Measurements from ENCODE around the gene FBXO30.

Gene FBXO30

GRCh38 chr6:145814501-145815308, at the start of gene FBXO30 (continued):
- TF ChIP-seq ZBTB49 (tag by site-specific recombination; IDR thresholded peaks at IDR 0.05; ENCODE audit: low read depth) (no peak), ZSCAN30 (tag by site-specific recombination; IDR thresholded peaks at IDR 0.05) (peak; percentile 17; the same call in 1 of the 2 replicates), ZNF132 (tag by site-specific recombination; IDR thresholded peaks at IDR 0.05; ENCODE audit: borderline replicate concordance) (no peak), ZNF155 (tag by site-specific recombination; IDR thresholded peaks at IDR 0.05) (no peak), ZSCAN5A (tag by site-specific recombination; IDR thresholded peaks at IDR 0.05) (no peak), ZBTB48 (tag by site-specific recombination; IDR thresholded peaks at IDR 0.05) (peak; percentile 98), ZNF341 (tag by site-specific recombination; IDR thresholded peaks at IDR 0.05; ENCODE audit: low read depth) (no peak), ZSCAN23 (tag by site-specific recombination; IDR thresholded peaks at IDR 0.05) (no peak), ZNF785 (tag by site-specific recombination; IDR thresholded peaks at IDR 0.05) (no peak), KLF10 (tag by site-specific recombination; IDR thresholded peaks at IDR 0.05) (peak; percentile 67; the same call in 1 of the 2 replicates), ZNF530 (tag by site-specific recombination; IDR thresholded peaks at IDR 0.05; ENCODE audit: low read depth) (no peak), HIC1 (tag by site-specific recombination; IDR thresholded peaks at IDR 0.05) (no peak), ZNF654 (tag by site-specific recombination; IDR thresholded peaks at IDR 0.05; ENCODE audit: low read depth) (no peak), ZSCAN18 (tag by site-specific recombination; IDR thresholded peaks at IDR 0.05) (no peak), ZFP69B (tag by site-specific recombination; IDR thresholded peaks at IDR 0.05) (no peak), ZNF10 (tag by site-specific recombination; IDR thresholded peaks at IDR 0.05) (0 out of 2 replicates have a peak, but pooled peaks have one; percentile 8), OSR2 (tag by site-specific recombination; IDR thresholded peaks at IDR 0.05) (no peak), ZNF624 (tag by site-specific recombination; IDR thresholded peaks at IDR 0.05) (no peak), SP2 (tag by site-specific recombination; IDR thresholded peaks at IDR 0.05) (peak; percentile 73), ZNF211 (tag by site-specific recombination; IDR thresholded peaks at IDR 0.05; ENCODE audit: low read depth) (no peak), ZNF148 (tag by site-specific recombination; IDR thresholded peaks at IDR 0.05; ENCODE audit: borderline replicate concordance) (no peak), ZNF571 (tag by site-specific recombination; IDR thresholded peaks at IDR 0.05) (no peak), ZNF138 (tag by site-specific recombination; IDR thresholded peaks at IDR 0.05; ENCODE audit: borderline replicate concordance) (no peak), ZNF623 (tag by site-specific recombination; IDR thresholded peaks at IDR 0.05) (no peak), ZNF121 (tag by site-specific recombination; IDR thresholded peaks at IDR 0.05) (peak; percentile 99), ZNF548 (tag by site-specific recombination; IDR thresholded peaks at IDR 0.05) (no peak), ZNF514 (tag by site-specific recombination; IDR thresholded peaks at IDR 0.05) (no peak), ZNF23 (tag by site-specific recombination; IDR thresholded peaks at IDR 0.05; ENCODE audit: borderline replicate concordance) (no peak), ZBTB1 (tag by site-specific recombination; IDR thresholded peaks at IDR 0.05) (no peak)

Data from HEK293 (cell line).